Ishikawa (cell line): ENCODE measurements around the gene CUL9.

Experiments used
- CEBPB ChIP-seq: IDR thresholded peaks from 2 replicates; pipeline ENCODE4 v1.6.1; 2012
- CREB1 ChIP-seq: IDR thresholded peaks from 2 replicates; pipeline ENCODE4 v1.6.1; 2012; ENCODE audit warnings: low read depth
- EGR1 ChIP-seq: IDR thresholded peaks from 2 replicates; pipeline ENCODE4 v1.6.1; 2012
- EP300 ChIP-seq: IDR thresholded peaks from 2 replicates; pipeline ENCODE4 v1.6.1; 2012; ENCODE audit warnings: borderline replicate concordance
- FOXM1 ChIP-seq: IDR thresholded peaks from 2 replicates; pipeline ENCODE4 v1.6.1; 2012; ENCODE audit warnings: low read depth, borderline replicate concordance
- RAD21 ChIP-seq: IDR thresholded peaks from 2 replicates; pipeline ENCODE4 v1.6.1; 2012; ENCODE audit warnings: low read depth
- TAF1 ChIP-seq: IDR thresholded peaks from 2 replicates; pipeline ENCODE4 v1.6.1; 2012; ENCODE audit warnings: low read depth, mild to moderate bottlenecking
- TEAD4 ChIP-seq: IDR thresholded peaks from 2 replicates; pipeline ENCODE4 v1.6.1; 2012
- YY1 ChIP-seq: IDR thresholded peaks from 2 replicates; pipeline ENCODE4 v1.6.1; 2012; ENCODE audit warnings: low read depth
- TF ChIP-seq, protein P1 (sequence below): IDR thresholded peaks from 2 replicates; pipeline ENCODE4 v1.6.1; 2012
- TF ChIP-seq, protein P2 (sequence below): IDR thresholded peaks from 2 replicates; pipeline ENCODE4 v1.6.1; 2012; ENCODE audit warnings: low read depth, mild to moderate bottlenecking
- TF ChIP-seq, protein P3 (sequence below): IDR thresholded peaks from 2 replicates; pipeline ENCODE4 v1.6.1; 2012

DNA sequence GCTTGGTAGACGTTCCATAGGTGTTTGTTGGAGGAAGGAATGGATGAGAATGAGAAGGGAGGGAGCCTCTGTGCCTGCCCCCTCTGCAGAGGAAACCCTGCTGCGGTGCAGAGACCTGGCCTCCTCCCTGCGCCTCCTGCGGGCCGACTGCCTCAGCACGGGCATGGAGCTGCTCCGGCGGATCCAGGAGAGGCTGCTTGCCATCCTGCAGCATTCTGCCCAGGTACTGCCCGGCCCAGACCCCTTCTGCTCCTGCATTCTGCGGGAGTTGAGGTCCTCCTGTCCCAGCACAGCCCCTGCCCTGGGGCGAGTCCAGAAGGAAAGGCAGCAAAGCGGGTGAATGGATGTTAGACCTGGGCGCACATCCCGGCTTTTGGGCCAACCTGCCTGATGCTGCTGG, 41.2 kb downstream of the CUL9 start:
- TF ChIP-seq YY1 (no peak), RAD21 (no peak), EGR1 (no peak), TAF1 (no peak), CREB1 (no peak), EP300 (no peak), FOXM1 (no peak), TEAD4 (no peak), CEBPB (no peak)
- TF ChIP-seq, protein P1, sequence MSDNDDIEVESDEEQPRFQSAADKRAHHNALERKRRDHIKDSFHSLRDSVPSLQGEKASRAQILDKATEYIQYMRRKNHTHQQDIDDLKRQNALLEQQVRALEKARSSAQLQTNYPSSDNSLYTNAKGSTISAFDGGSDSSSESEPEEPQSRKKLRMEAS = no peak
- TF ChIP-seq, protein P2, sequence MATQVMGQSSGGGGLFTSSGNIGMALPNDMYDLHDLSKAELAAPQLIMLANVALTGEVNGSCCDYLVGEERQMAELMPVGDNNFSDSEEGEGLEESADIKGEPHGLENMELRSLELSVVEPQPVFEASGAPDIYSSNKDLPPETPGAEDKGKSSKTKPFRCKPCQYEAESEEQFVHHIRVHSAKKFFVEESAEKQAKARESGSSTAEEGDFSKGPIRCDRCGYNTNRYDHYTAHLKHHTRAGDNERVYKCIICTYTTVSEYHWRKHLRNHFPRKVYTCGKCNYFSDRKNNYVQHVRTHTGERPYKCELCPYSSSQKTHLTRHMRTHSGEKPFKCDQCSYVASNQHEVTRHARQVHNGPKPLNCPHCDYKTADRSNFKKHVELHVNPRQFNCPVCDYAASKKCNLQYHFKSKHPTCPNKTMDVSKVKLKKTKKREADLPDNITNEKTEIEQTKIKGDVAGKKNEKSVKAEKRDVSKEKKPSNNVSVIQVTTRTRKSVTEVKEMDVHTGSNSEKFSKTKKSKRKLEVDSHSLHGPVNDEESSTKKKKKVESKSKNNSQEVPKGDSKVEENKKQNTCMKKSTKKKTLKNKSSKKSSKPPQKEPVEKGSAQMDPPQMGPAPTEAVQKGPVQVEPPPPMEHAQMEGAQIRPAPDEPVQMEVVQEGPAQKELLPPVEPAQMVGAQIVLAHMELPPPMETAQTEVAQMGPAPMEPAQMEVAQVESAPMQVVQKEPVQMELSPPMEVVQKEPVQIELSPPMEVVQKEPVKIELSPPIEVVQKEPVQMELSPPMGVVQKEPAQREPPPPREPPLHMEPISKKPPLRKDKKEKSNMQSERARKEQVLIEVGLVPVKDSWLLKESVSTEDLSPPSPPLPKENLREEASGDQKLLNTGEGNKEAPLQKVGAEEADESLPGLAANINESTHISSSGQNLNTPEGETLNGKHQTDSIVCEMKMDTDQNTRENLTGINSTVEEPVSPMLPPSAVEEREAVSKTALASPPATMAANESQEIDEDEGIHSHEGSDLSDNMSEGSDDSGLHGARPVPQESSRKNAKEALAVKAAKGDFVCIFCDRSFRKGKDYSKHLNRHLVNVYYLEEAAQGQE = no peak
- TF ChIP-seq, protein P3, sequence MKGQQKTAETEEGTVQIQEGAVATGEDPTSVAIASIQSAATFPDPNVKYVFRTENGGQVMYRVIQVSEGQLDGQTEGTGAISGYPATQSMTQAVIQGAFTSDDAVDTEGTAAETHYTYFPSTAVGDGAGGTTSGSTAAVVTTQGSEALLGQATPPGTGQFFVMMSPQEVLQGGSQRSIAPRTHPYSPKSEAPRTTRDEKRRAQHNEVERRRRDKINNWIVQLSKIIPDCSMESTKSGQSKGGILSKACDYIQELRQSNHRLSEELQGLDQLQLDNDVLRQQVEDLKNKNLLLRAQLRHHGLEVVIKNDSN = no peak
